ENCODE data around the gene LRP1B.

GRCh38 chr2:140362361-140362760, 1768.5 kb downstream of the LRP1B start:
- TF ChIP-seq CTCF (IDR thresholded peaks at IDR 0.05) (no peak), EZH2 (IDR thresholded peaks at IDR 0.05; ENCODE audit: borderline replicate concordance, insufficient read depth, low read depth, low read length, poor library complexity, severe bottlenecking) (no peak)
